HFFc6 (cell line): ENCODE measurements around the gene IGFBP3. TPM values are rescaled to one million over a fixed set of nuclear protein-coding genes. Genes with fewer than 3 reads are reported as not detected.

Experiments
- DNase-seq: peaks from one replicate; pipeline ENCODE4 v3.0.0-alpha.2; 2018
- H3K27ac Mint-ChIP-seq: 2 replicates; pipeline ENCODE4 v1.8.0; 2020; ENCODE audit warnings: mild to moderate bottlenecking, mixed read lengths
- H3K27me3 Mint-ChIP-seq: 2 replicates; pipeline ENCODE4 v1.8.0; 2021; ENCODE audit warnings: mild to moderate bottlenecking, moderate library complexity, mixed read lengths; ENCODE audit not compliant: insufficient read depth
- H3K36me3 Mint-ChIP-seq: 2 replicates; pipeline ENCODE4 v1.8.0; 2021; ENCODE audit warnings: low read depth, mixed read lengths
- H3K4me1 Mint-ChIP-seq: 2 replicates; pipeline ENCODE4 v1.8.0; 2020; ENCODE audit warnings: low read depth, mixed read lengths
- H3K4me3 Mint-ChIP-seq: 2 replicates; pipeline ENCODE4 v1.8.0; 2020; ENCODE audit warnings: mild to moderate bottlenecking, moderate library complexity, mixed read lengths
- H3K9me3 Mint-ChIP-seq: 2 replicates; pipeline ENCODE4 v1.8.0; 2020; ENCODE audit warnings: mild to moderate bottlenecking, mixed read lengths
- total RNA-seq, 6 experiments: library from RNA; stranded (reverse); fragmentation: NEBNext Ultra II Directional; extraction: Animal tissue kit (Norgen Biotek cat#: 25700); gene quantifications; 2 replicates in 1 of 6; 3 replicates in 5 of 6; pipeline ENCODE4 v1.2.3, GENCODE V29; 2021
- TF ChIP-seq, protein P1 (sequence below): fragments of 200-600 bp; sonication (generic); IDR thresholded peaks from 2 replicates; pipeline ENCODE4 v1.5.0; 2021; ENCODE audit warnings: antibody characterized with exemption, mild to moderate bottlenecking

The IGFBP3 gene
- total RNA-seq, 6 experiments from 2014 or later = 797 to 983 (median 926) TPM

- H3K36me3 Mint-ChIP-seq = peaks cover 9% of the 10 kb centered on the region; the same call in 1 of the 2 replicates
- TF ChIP-seq, protein P1, sequence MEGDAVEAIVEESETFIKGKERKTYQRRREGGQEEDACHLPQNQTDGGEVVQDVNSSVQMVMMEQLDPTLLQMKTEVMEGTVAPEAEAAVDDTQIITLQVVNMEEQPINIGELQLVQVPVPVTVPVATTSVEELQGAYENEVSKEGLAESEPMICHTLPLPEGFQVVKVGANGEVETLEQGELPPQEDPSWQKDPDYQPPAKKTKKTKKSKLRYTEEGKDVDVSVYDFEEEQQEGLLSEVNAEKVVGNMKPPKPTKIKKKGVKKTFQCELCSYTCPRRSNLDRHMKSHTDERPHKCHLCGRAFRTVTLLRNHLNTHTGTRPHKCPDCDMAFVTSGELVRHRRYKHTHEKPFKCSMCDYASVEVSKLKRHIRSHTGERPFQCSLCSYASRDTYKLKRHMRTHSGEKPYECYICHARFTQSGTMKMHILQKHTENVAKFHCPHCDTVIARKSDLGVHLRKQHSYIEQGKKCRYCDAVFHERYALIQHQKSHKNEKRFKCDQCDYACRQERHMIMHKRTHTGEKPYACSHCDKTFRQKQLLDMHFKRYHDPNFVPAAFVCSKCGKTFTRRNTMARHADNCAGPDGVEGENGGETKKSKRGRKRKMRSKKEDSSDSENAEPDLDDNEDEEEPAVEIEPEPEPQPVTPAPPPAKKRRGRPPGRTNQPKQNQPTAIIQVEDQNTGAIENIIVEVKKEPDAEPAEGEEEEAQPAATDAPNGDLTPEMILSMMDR = peak; percentile 96
- H3K27me3 Mint-ChIP-seq = no peaks in the 10 kb centered on the region
- no peaks in the 10 kb centered on the region for H3K9me3 Mint-ChIP-seq
- DNase-seq = peak; percentile 68
- peak overlapping the region; percentile 53 for H3K27ac Mint-ChIP-seq
- peak overlapping the region; percentile 86 for H3K4me3 Mint-ChIP-seq
- peaks cover 71% of the 10 kb centered on the region for H3K4me1 Mint-ChIP-seq
These were observed 837 bp upstream of the IGFBP3 start for GRCh38 chr7:45921699-45922519.

GRCh38 chr7:45921381-45921698 lies 268 bp upstream of the IGFBP3 start:
- TF ChIP-seq, protein P1 = no peak
- no peak overlapping the region for H3K27ac Mint-ChIP-seq
- DNase-seq = no peak
- peaks cover 13% of the 10 kb centered on the region for H3K36me3 Mint-ChIP-seq
- H3K9me3 Mint-ChIP-seq = no peaks in the 10 kb centered on the region
- H3K4me3 Mint-ChIP-seq = peak overlapping the region; percentile 86
- H3K27me3 Mint-ChIP-seq = no peaks in the 10 kb centered on the region
- peaks cover 68% of the 10 kb centered on the region for H3K4me1 Mint-ChIP-seq

DNA sequence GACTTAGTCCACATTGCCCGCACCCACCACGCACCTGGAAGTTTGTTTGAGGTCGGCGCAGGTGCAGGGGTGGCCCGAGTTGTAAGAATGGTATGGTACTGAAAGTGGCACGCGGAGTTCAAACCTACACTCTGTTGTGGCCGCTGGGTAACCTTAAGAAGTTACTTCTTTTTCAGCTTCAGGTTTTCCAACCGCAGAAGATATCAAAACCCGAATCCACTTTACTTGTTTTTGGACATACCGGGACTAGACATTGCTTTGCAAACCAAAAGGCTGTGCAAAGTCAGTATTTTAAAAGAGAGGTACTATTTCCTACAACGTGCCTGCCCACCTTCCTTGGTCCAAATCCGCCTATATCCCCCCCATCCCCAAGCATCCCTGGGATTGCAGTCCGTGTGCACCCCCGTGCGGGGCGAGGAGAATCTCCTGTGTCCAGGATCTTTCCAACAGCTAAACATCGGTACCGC lies 1.0 kb downstream of the IGFBP3 start:
- Mint-ChIP-seq H3K4me1 (peaks cover 72% of the 10 kb centered on the region), H3K36me3 (peaks cover 22% of the 10 kb centered on the region)

DNA sequence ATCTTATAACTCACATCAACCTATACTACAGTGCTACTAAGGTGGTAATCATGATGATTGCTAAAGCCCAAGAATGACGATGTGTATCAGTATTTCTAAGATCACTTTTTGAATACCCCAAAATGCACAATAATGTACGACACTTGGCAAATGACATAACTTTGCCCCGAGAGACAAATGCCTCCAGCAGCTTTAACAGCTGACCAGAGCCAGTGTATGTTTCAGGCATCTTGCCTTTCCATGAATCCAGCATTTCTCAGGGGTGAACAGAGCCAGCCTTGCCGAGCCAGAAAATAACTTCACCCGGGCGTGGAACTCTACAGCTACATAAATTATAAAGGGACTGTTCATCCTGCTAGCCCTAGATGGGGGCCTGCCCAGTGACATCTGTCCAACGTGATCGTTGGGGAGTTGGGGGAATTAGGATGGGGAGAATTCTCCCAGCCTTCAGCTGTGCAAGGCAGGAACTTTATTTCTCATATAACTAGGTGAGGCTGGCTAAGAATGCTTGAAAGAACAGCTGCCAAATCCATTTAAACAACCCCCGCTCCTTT lies 1.8 kb downstream of the IGFBP3 start:
- TF ChIP-seq, protein P1 = no peak
- no peak for DNase-seq
- peak overlapping the region; percentile 98 for H3K4me3 Mint-ChIP-seq
- no peak overlapping the region; the same call in 1 of the 2 replicates for H3K27ac Mint-ChIP-seq
- peaks cover 27% of the 10 kb centered on the region for H3K36me3 Mint-ChIP-seq
- H3K9me3 Mint-ChIP-seq = no peaks in the 10 kb centered on the region
- H3K4me1 Mint-ChIP-seq = peaks cover 67% of the 10 kb centered on the region
- no peaks in the 10 kb centered on the region for H3K27me3 Mint-ChIP-seq

More for the DNA sequence above, 1.0 kb downstream of the IGFBP3 start:
- Mint-ChIP-seq H3K9me3 (no peaks in the 10 kb centered on the region), H3K27me3 (no peaks in the 10 kb centered on the region), H3K4me3 (peak overlapping the region; percentile 98), H3K27ac (peak overlapping the region; percentile 55; the same call in 1 of the 2 replicates)
- TF ChIP-seq, protein P1 = no peak
- DNase-seq = no peak

GRCh38 chr7:45918556-45918955 lies 2.5 kb downstream of the IGFBP3 start:
- peaks cover 31% of the 10 kb centered on the region for H3K36me3 Mint-ChIP-seq
- H3K4me1 Mint-ChIP-seq = peaks cover 60% of the 10 kb centered on the region
- no peaks in the 10 kb centered on the region for H3K9me3 Mint-ChIP-seq
- H3K27me3 Mint-ChIP-seq = no peaks in the 10 kb centered on the region
- H3K4me3 Mint-ChIP-seq = peak overlapping the region; percentile 98
- no peak for DNase-seq
- no peak overlapping the region; the same call in 1 of the 2 replicates for H3K27ac Mint-ChIP-seq
- TF ChIP-seq, protein P1 = no peak
